Subcutaneous adipose tissue (tissue), 4 donors: Measurements from ENCODE around the gene ARID1B. TPM values are rescaled to one million over a fixed set of nuclear protein-coding genes. Genes with fewer than 3 reads are reported as not detected.

Source experiments
- total RNA-seq, 4 donors: library from RNA; depleted of rRNA; stranded (reverse); fragments of >200 nt; gene quantifications; one replicate each; pipeline ENCODE4 v1.1.0, GENCODE V29; 2016
- TF ChIP-seq, protein P1 (sequence below): fragments of 450-650 bp; IDR thresholded peaks from one replicate; pipeline ENCODE4 v1.5.1; 2016; ENCODE audit warnings: low read depth, mild to moderate bottlenecking, control low read depth, antibody characterized with exemption, moderate library complexity

ARID1B gene
- total RNA-seq, 4 donors from 2014 or later: 93.8 to 137 (median 104) TPM

DNA sequence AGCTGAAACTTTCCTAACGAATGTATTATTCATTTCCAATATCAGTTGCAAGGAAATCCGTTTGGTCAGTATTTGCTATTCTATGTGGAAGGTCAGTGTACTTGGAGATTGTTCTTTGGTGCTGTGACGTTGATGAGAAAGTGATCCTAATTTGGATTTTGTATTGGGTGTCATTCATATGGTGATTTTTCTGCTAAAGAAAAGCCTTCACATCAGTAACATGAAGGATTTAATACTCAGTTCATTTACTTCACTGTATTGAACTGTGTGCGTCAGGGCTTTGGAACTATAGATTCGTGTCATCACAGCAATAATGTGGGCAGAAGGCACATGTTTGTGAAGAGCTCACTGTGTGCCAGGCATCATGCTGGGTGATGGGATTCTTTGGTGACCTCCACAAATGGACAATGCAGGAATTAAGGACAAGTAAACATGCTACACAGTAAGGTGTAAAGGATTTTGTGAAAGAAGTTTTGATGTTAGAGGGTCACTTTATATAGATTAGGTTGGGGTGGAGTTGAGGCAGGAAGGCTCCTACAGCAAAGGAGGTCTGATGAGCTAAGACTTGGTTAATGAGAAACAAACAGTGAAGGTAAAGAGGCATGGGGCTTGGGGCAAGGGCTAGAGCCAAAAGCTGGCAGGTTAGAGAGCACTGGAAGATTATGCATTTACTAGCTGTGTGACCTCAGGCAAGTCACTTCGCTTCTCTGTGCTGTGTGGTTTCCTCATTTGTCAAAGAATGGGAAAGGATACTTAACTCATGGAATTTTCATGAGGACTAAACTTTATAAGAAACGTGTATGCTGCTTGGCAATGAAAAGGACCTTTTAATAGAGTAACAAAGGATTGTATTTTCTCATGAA, 12.1 kb downstream of the ARID1B start:
- TF ChIP-seq, protein P1, sequence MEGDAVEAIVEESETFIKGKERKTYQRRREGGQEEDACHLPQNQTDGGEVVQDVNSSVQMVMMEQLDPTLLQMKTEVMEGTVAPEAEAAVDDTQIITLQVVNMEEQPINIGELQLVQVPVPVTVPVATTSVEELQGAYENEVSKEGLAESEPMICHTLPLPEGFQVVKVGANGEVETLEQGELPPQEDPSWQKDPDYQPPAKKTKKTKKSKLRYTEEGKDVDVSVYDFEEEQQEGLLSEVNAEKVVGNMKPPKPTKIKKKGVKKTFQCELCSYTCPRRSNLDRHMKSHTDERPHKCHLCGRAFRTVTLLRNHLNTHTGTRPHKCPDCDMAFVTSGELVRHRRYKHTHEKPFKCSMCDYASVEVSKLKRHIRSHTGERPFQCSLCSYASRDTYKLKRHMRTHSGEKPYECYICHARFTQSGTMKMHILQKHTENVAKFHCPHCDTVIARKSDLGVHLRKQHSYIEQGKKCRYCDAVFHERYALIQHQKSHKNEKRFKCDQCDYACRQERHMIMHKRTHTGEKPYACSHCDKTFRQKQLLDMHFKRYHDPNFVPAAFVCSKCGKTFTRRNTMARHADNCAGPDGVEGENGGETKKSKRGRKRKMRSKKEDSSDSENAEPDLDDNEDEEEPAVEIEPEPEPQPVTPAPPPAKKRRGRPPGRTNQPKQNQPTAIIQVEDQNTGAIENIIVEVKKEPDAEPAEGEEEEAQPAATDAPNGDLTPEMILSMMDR: no peak

DNA sequence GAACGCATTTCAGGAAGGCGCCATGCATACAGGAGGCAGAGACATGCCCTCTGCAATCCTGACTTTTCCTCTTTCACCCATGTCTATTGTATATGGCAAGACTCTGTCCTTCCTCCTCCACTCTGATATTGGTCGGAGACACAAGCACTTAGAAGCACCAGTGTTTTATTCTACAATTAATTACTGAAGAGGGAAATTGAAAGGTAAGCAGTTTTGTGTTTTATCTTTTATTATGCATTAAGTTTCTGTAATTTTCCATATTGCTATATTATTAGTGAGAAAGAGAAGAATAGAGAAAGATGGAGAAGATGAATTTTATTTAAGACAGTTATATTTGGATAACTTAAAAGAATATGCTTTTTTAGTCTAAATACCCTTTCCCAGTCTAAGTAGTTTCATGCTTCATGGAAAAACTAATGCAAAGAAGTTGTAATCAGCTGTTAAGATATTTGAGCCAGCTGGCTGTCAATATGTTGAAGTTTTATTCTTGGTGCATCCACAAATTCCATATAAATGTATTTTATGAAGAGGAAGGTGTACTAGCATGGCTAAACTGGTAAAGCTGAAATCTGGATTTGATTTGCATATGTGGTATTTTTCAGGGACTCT, 13.6 kb downstream of the ARID1B start:
- TF ChIP-seq, protein P1: no peak

- TF ChIP-seq, protein P1: no peak
Observed at GRCh38 chr6:156791320-156791850, 14.2 kb downstream of the ARID1B start.

GRCh38 chr6:156793200-156793599, 16.0 kb downstream of the ARID1B start:
- TF ChIP-seq, protein P1: no peak

GRCh38 chr6:156794546-156795354, 17.6 kb downstream of the ARID1B start:
- TF ChIP-seq, protein P1: no peak

- TF ChIP-seq, protein P1: no peak
Observed at GRCh38 chr6:156795825-156796224, 18.6 kb downstream of the ARID1B start.
